D341Med (cell line): ENCODE data around the gene SEMA3B.
"Not testable (repeated sequence)": the region's sequence is repeated elsewhere in the genome, so short reads cannot be mapped to it uniquely, and the experiment has no call there.

Source experiments
- DNase-seq: peaks from one replicate; pipeline ENCODE4 v3.0.0; 2012; ENCODE audit warnings: low spot score

SEMA3B gene

GRCh38 chr3:50237754-50238548 is 31.0 kb upstream of the SEMA3B start:
- no peak for DNase-seq

GRCh38 chr3:50238549-50239026 is 30.4 kb upstream of the SEMA3B start:
- DNase-seq, result no peak

- DNase-seq, result no peak
Measured at GRCh38 chr3:50239649-50240048, 29.3 kb upstream of the SEMA3B start.

GRCh38 chr3:50241163-50241562 is 27.8 kb upstream of the SEMA3B start:
- no peak for DNase-seq

GRCh38 chr3:50241713-50242380 is 27.1 kb upstream of the SEMA3B start:
- DNase-seq, result no peak

- DNase-seq, result no peak
Measured at GRCh38 chr3:50242381-50242770, 26.6 kb upstream of the SEMA3B start.

GRCh38 chr3:50242851-50243542 is 25.9 kb upstream of the SEMA3B start:
- DNase-seq, result no peak

GRCh38 chr3:50243543-50243895 is 25.4 kb upstream of the SEMA3B start:
- DNase-seq, result no peak

- DNase-seq, result not testable (repeated sequence)
Measured at GRCh38 chr3:50244813-50245212, 24.1 kb upstream of the SEMA3B start.

GRCh38 chr3:50245251-50245745 is 23.6 kb upstream of the SEMA3B start:
- DNase-seq, result no peak

GRCh38 chr3:50245831-50246516 is 23.0 kb upstream of the SEMA3B start:
- peak; percentile 95 for DNase-seq

GRCh38 chr3:50246517-50246954 is 22.4 kb upstream of the SEMA3B start:
- DNase-seq, result no peak

- no peak for DNase-seq
Measured at GRCh38 chr3:50248387-50248786, 20.6 kb upstream of the SEMA3B start.

- DNase-seq, result no peak
Measured at GRCh38 chr3:50249457-50249856, 19.5 kb upstream of the SEMA3B start.

- no peak for DNase-seq
Measured at GRCh38 chr3:50250514-50250913, 18.4 kb upstream of the SEMA3B start.

- no peak for DNase-seq
Measured at GRCh38 chr3:50251220-50251619, 17.7 kb upstream of the SEMA3B start.

GRCh38 chr3:50254577-50255250 is 14.2 kb upstream of the SEMA3B start:
- no peak for DNase-seq

GRCh38 chr3:50255251-50255615 is 13.7 kb upstream of the SEMA3B start:
- no peak for DNase-seq

GRCh38 chr3:50256978-50257890 is 11.7 kb upstream of the SEMA3B start:
- DNase-seq, result peak; percentile 60

- DNase-seq, result no peak
Measured at GRCh38 chr3:50258029-50258680, 10.8 kb upstream of the SEMA3B start.
